Neural progenitor cell (in vitro differentiated cells): ENCODE data around the gene R3HCC1L. TPM values are rescaled to one million over a fixed set of nuclear protein-coding genes. Genes with fewer than 3 reads are reported as not detected.

ENCODE experiments used
- DNase-seq: peaks from one replicate; pipeline ENCODE4 v3.0.0-alpha.2; 2016; ENCODE audit warnings: low spot score
- H2AFZ ChIP-seq: fragments of 200-600 bp; sonication (generic); replicated peaks from 2 replicates; pipeline ENCODE4 v1.6.1; 2016; ENCODE audit warnings: antibody characterized with exemption
- H3F3A ChIP-seq: fragments of 200-600 bp; sonication (generic); 2 replicates; pipeline ENCODE4 v1.6.1; 2016; ENCODE audit warnings: antibody characterized with exemption, low read depth
- H3K27ac ChIP-seq: fragments of 200-600 bp; sonication (generic); 2 replicates; pipeline ENCODE4 v1.5.1; 2016; ENCODE audit warnings: mild to moderate bottlenecking
- H3K27me3 ChIP-seq: fragments of 200-600 bp; sonication (generic); 2 replicates; pipeline ENCODE4 v1.6.1; 2016; ENCODE audit warnings: mild to moderate bottlenecking, moderate library complexity
- H3K36me3 ChIP-seq: fragments of 200-600 bp; sonication (generic); 2 replicates; pipeline ENCODE4 v1.5.1; 2016
- H3K4me1 ChIP-seq: fragments of 200-600 bp; sonication (generic); 2 replicates; pipeline ENCODE4 v1.6.1; 2016; ENCODE audit warnings: mixed run types
- H3K4me2 ChIP-seq: fragments of 200-600 bp; sonication (generic); 2 replicates; pipeline ENCODE4 v1.6.1; 2016
- H3K4me3 ChIP-seq: fragments of 200-600 bp; sonication (generic); 2 replicates; pipeline ENCODE4 v1.5.1; 2016
- H3K79me2 ChIP-seq: fragments of 200-600 bp; sonication (generic); 2 replicates; pipeline ENCODE4 v1.6.1; 2016; ENCODE audit warnings: low read depth
- H3K9ac ChIP-seq: fragments of 200-600 bp; sonication (generic); 2 replicates; pipeline ENCODE4 v1.6.1; 2016
- H3K9me3 ChIP-seq: fragments of 200-600 bp; sonication (generic); 2 replicates; pipeline ENCODE4 v1.5.1; 2016; ENCODE audit warnings: low read depth
- H4K20me1 ChIP-seq: fragments of 200-600 bp; sonication (generic); 2 replicates; pipeline ENCODE4 v1.6.1; 2016; ENCODE audit warnings: low read depth
- H3K27ac Mint-ChIP-seq: 3 replicates; pipeline ENCODE4 v1.8.0; 2021; ENCODE audit warnings: mixed read lengths
- H3K27me3 Mint-ChIP-seq: 2 replicates; pipeline ENCODE4 v1.8.0; 2022; ENCODE audit warnings: low read depth, mild to moderate bottlenecking, inconsistent platforms, moderate library complexity, mixed read lengths; ENCODE audit not compliant: insufficient read depth
- H3K36me3 Mint-ChIP-seq: 3 replicates; pipeline ENCODE4 v1.8.0; 2021; ENCODE audit warnings: mixed read lengths
- H3K4me1 Mint-ChIP-seq: 3 replicates; pipeline ENCODE4 v1.8.0; 2021; ENCODE audit warnings: mixed read lengths
- H3K4me3 Mint-ChIP-seq: 3 replicates; pipeline ENCODE4 v1.8.0; 2021; ENCODE audit warnings: mild to moderate bottlenecking, moderate library complexity, mixed read lengths
- H3K9me3 Mint-ChIP-seq: 3 replicates; pipeline ENCODE4 v1.8.0; 2020; ENCODE audit warnings: mixed read lengths
- EZH2 ChIP-seq: fragments of 200-600 bp; sonication (generic); IDR thresholded peaks from 2 replicates; pipeline ENCODE4 v1.6.1; 2017; ENCODE audit warnings: antibody characterized with exemption, mild to moderate bottlenecking, moderate library complexity
- EZH2phosphoT487 ChIP-seq: fragments of 200-600 bp; sonication (generic); IDR thresholded peaks from 2 replicates; pipeline ENCODE4 v1.6.1; 2017; ENCODE audit warnings: antibody characterized with exemption
- total RNA-seq: library from RNA; depleted of rRNA; stranded (reverse); fragments of >200 nt; gene quantifications from 2 replicates; pipeline ENCODE4 v1.2.3, GENCODE V29; 2015; ENCODE audit warnings: low replicate concordance
- TF ChIP-seq, protein P1 (sequence below): fragments of 200-600 bp; sonication (generic); IDR thresholded peaks from 2 replicates; pipeline ENCODE4 v1.5.1; 2017; ENCODE audit warnings: antibody characterized with exemption, mild to moderate bottlenecking

R3HCC1L gene
- total RNA-seq, 1 donor from 2014 or later = 26.8 TPM

DNA sequence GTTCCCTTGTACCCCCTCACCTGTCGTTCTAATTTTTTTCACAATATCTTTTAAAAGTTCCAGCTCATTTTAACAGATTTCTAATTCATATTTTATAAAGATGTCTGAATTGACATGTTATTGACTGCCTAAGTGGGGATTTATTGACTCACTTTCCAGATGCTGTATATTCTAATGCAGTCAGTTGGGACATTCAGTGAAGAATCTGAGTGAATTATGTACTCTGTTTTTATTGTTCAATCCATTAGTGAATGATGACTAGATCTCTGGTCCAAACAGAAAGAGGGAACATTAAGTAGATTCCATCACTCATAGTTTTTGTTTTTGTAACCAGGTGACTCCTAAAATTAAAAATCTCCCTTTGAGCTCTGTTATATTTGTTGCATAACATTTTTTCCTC is 79.3 kb downstream of the R3HCC1L start:
- H3K4me1 Mint-ChIP-seq = peaks cover 3% of the 10 kb centered on the region

GRCh38 chr10:98215373-98215772 is 80.9 kb downstream of the R3HCC1L start:
- Histone ChIP-seq H3K27ac (no peak overlapping the region), H3K4me3 (no peak overlapping the region), H3K79me2 (peaks cover 25% of the 10 kb centered on the region), H3K9ac (no peak overlapping the region), H2AFZ (no peak overlapping the region), H3K4me1 (no peaks in the 10 kb centered on the region), H3K4me2 (no peak overlapping the region), H3K9me3 (peaks cover 7% of the 10 kb centered on the region), H3F3A (no peaks in the 10 kb centered on the region), H3K36me3 (peaks cover 5% of the 10 kb centered on the region), H4K20me1 (peaks cover 9% of the 10 kb centered on the region), H3K27me3 (no peaks in the 10 kb centered on the region)
- H3K9me3 Mint-ChIP-seq = peaks cover 27% of the 10 kb centered on the region
- H3K4me3 Mint-ChIP-seq = no peak overlapping the region
- H3K27me3 Mint-ChIP-seq = no peaks in the 10 kb centered on the region
- H3K27ac Mint-ChIP-seq = no peak overlapping the region
- no peak for DNase-seq
- peaks cover 3% of the 10 kb centered on the region for H3K4me1 Mint-ChIP-seq
- H3K36me3 Mint-ChIP-seq = peaks cover 16% of the 10 kb centered on the region
- TF ChIP-seq EZH2phosphoT487 (no peak), EZH2 (no peak)
- TF ChIP-seq, protein P1, sequence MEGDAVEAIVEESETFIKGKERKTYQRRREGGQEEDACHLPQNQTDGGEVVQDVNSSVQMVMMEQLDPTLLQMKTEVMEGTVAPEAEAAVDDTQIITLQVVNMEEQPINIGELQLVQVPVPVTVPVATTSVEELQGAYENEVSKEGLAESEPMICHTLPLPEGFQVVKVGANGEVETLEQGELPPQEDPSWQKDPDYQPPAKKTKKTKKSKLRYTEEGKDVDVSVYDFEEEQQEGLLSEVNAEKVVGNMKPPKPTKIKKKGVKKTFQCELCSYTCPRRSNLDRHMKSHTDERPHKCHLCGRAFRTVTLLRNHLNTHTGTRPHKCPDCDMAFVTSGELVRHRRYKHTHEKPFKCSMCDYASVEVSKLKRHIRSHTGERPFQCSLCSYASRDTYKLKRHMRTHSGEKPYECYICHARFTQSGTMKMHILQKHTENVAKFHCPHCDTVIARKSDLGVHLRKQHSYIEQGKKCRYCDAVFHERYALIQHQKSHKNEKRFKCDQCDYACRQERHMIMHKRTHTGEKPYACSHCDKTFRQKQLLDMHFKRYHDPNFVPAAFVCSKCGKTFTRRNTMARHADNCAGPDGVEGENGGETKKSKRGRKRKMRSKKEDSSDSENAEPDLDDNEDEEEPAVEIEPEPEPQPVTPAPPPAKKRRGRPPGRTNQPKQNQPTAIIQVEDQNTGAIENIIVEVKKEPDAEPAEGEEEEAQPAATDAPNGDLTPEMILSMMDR = no peak

More for the DNA sequence above, 79.3 kb downstream of the R3HCC1L start:
- Histone ChIP-seq H3F3A (no peaks in the 10 kb centered on the region), H3K27ac (no peak overlapping the region), H3K36me3 (no peaks in the 10 kb centered on the region), H3K4me1 (no peaks in the 10 kb centered on the region), H3K4me3 (no peak overlapping the region), H4K20me1 (peaks cover 9% of the 10 kb centered on the region), H3K27me3 (no peaks in the 10 kb centered on the region), H2AFZ (no peak overlapping the region), H3K79me2 (peaks cover 11% of the 10 kb centered on the region), H3K9ac (no peak overlapping the region), H3K4me2 (no peak overlapping the region), H3K9me3 (no peaks in the 10 kb centered on the region)
- no peak for DNase-seq
- Mint-ChIP-seq H3K9me3 (peaks cover 15% of the 10 kb centered on the region), H3K27me3 (no peaks in the 10 kb centered on the region), H3K27ac (no peak overlapping the region), H3K4me3 (no peak overlapping the region), H3K36me3 (peaks cover 20% of the 10 kb centered on the region)
- TF ChIP-seq, protein P1 = no peak
- TF ChIP-seq EZH2 (no peak), EZH2phosphoT487 (no peak)

- H3K36me3 ChIP-seq = peaks cover 5% of the 10 kb centered on the region
- H3K9me3 ChIP-seq = peaks cover 7% of the 10 kb centered on the region
- Mint-ChIP-seq H3K4me3 (no peak overlapping the region), H3K36me3 (peaks cover 16% of the 10 kb centered on the region), H3K27ac (no peak overlapping the region), H3K9me3 (peaks cover 27% of the 10 kb centered on the region), H3K4me1 (peaks cover 3% of the 10 kb centered on the region), H3K27me3 (no peaks in the 10 kb centered on the region)
- H3K4me3 ChIP-seq = no peak overlapping the region
- H3K27me3 ChIP-seq = no peaks in the 10 kb centered on the region
- no peak overlapping the region for H2AFZ ChIP-seq
- H3K4me2 ChIP-seq = no peak overlapping the region
- no peaks in the 10 kb centered on the region for H3K4me1 ChIP-seq
- no peaks in the 10 kb centered on the region for H3F3A ChIP-seq
- peaks cover 25% of the 10 kb centered on the region for H3K79me2 ChIP-seq
- no peak overlapping the region for H3K9ac ChIP-seq
- DNase-seq = no peak
- peaks cover 8% of the 10 kb centered on the region for H4K20me1 ChIP-seq
- no peak overlapping the region for H3K27ac ChIP-seq
- TF ChIP-seq EZH2phosphoT487 (no peak), EZH2 (no peak)
- TF ChIP-seq, protein P1 = no peak
Measured at GRCh38 chr10:98217801-98218200, 83.3 kb downstream of the R3HCC1L start.
